Tibial artery (tissue), 4 donors: ENCODE data around the gene NPTN.

ENCODE experiments used
- DNase-seq, 2 donors: peaks; one replicate each; pipeline ENCODE4 v3.0.0-alpha.2; 2019
- H3K27ac ChIP-seq, 2 donors: fragments of 200-600 bp; sonication (generic) in 1 of 2; 1 replicate in 1 of 2; 2 replicates in 1 of 2; pipeline ENCODE4 v1.5.1; 2018 to 2019; ENCODE audit warnings: mild to moderate bottlenecking in 1 of 2
- H3K27me3 ChIP-seq, 2 donors: fragments of 200-600 bp; sonication (generic) in 1 of 2; one replicate each; pipeline versions ENCODE4 v1.5.1 to v1.6.0; 2016 to 2019
- H3K36me3 ChIP-seq, 3 donors: fragments of 200-600 bp; sonication (generic) in 2 of 3; one replicate each; pipeline ENCODE4 v1.5.1; 2016 to 2019; ENCODE audit warnings: mild to moderate bottlenecking in 2 of 3
- H3K4me1 ChIP-seq, 4 donors: fragments of 200-600 bp; sonication (generic) in 2 of 4; 1 replicate in 3 of 4; 2 replicates in 1 of 4; pipeline ENCODE4 v1.5.1; 2016 to 2019
- H3K4me3 ChIP-seq, 2 donors: fragments of 200-600 bp; sonication (generic) in 1 of 2; 1 replicate in 1 of 2; 2 replicates in 1 of 2; pipeline ENCODE4 v1.5.1; 2018 to 2019; ENCODE audit warnings: mild to moderate bottlenecking in 2 of 2
- H3K9me3 ChIP-seq, 3 donors: fragments of 200-600 bp; sonication (generic) in 1 of 3; one replicate each; pipeline ENCODE4 v1.5.1; 2016 to 2019
- CTCF ChIP-seq, 2 experiments: fragments of 200-600 bp in 1 of 2; fragments of 450-650 bp in 1 of 2; IDR thresholded peaks; one replicate each; pipeline ENCODE4 v1.5.1; 2017 to 2019; ENCODE audit warnings: antibody characterized with exemption in 2 of 2, mild to moderate bottlenecking in 1 of 2, moderate library complexity in 1 of 2
- intact Hi-C: fragments of 100-400 bp; cut with DNase I; formaldehyde crosslinking; loops from one replicate; pipeline ENCODE4 v1.15.0; 2023; ENCODE audit warnings: low total_unique reads

NPTN gene

GRCh38 chr15:73604477-73604876 is 28.7 kb downstream of the NPTN start:
- H3K4me1 ChIP-seq = peaks cover 0 to 99% (median 67%) of the 10 kb centered on the region in 4 donors
- intact Hi-C loops = no loop called here
- no peaks in the 10 kb centered on the region for H3K9me3 ChIP-seq
- H3K27ac ChIP-seq = no peak overlapping the region
- H3K4me3 ChIP-seq = no peak overlapping the region
- no peak for TF ChIP-seq CTCF (IDR thresholded peaks at IDR 0.05)
- no peaks in the 10 kb centered on the region for H3K36me3 ChIP-seq
- H3K27me3 ChIP-seq = no peaks in the 10 kb centered on the region
- DNase-seq = no peak

- no peak for TF ChIP-seq CTCF (IDR thresholded peaks at IDR 0.05)
- peaks cover 0 to 99% (median 69%) of the 10 kb centered on the region in 4 donors for H3K4me1 ChIP-seq
- H3K27me3 ChIP-seq = no peaks in the 10 kb centered on the region
- DNase-seq = no peak
- H3K27ac ChIP-seq = peak overlapping the region; percentile 60 to 62
- intact Hi-C loops = no loop called here
- no peak overlapping the region for H3K4me3 ChIP-seq
- no peaks in the 10 kb centered on the region for H3K36me3 ChIP-seq
- no peaks in the 10 kb centered on the region for H3K9me3 ChIP-seq
Measured at GRCh38 chr15:73602992-73603391, 30.2 kb downstream of the NPTN start.

- Histone ChIP-seq H3K36me3 (no peaks in the 10 kb centered on the region), H3K27me3 (no peaks in the 10 kb centered on the region), H3K9me3 (no peaks in the 10 kb centered on the region), H3K4me1 (peaks cover 0 to 99% (median 69%) of the 10 kb centered on the region in 4 donors), H3K27ac (peak overlapping the region; percentile 60 to 62), H3K4me3 (no peak overlapping the region)
- TF ChIP-seq CTCF (IDR thresholded peaks at IDR 0.05) = no peak
- intact Hi-C loops = no loop called here
- DNase-seq = no peak
Measured at GRCh38 chr15:73602446-73602843, 30.7 kb downstream of the NPTN start.

- intact Hi-C loops = no loop called here
- TF ChIP-seq CTCF (IDR thresholded peaks at IDR 0.05) = no peak
- H3K27me3 ChIP-seq = no peaks in the 10 kb centered on the region
- H3K9me3 ChIP-seq = no peaks in the 10 kb centered on the region
- peak in 1 of 2 donors; percentile 39 for DNase-seq
- H3K36me3 ChIP-seq = no peaks in the 10 kb centered on the region
- peak overlapping the region; percentile 60 to 62 for H3K27ac ChIP-seq
- peaks cover 0 to 100% (median 71%) of the 10 kb centered on the region in 4 donors for H3K4me1 ChIP-seq
- H3K4me3 ChIP-seq = no peak overlapping the region
Measured at GRCh38 chr15:73601451-73602445, 31.4 kb downstream of the NPTN start.

- Histone ChIP-seq H3K27ac (peak overlapping the region; percentile 60 to 62), H3K36me3 (no peaks in the 10 kb centered on the region), H3K4me1 (peaks cover 0 to 100% (median 77%) of the 10 kb centered on the region in 4 donors), H3K9me3 (no peaks in the 10 kb centered on the region), H3K4me3 (no peak overlapping the region), H3K27me3 (no peaks in the 10 kb centered on the region)
- no peak for DNase-seq
- TF ChIP-seq CTCF (IDR thresholded peaks at IDR 0.05) = no peak
- intact Hi-C loops = no loop called here
Measured at GRCh38 chr15:73600413-73601335, 32.5 kb downstream of the NPTN start.
